Measurements from ENCODE around the gene MARK2. TPM values are rescaled to one million over a fixed set of nuclear protein-coding genes. Genes with fewer than 3 reads are reported as not detected.

Gene MARK2
- total and polyA plus RNA-seq, 10 of the 15 experiments (the other 5 are each of a cell fraction or from before 2014, with no cell fraction given): 0.19 to 29.5 (median 13.2) TPM

GRCh38 chr11:63951779-63952536, 113.0 kb downstream of the MARK2 start (continued):
- TF ChIP-seq ATF2 (IDR thresholded peaks at IDR 0.05; ENCODE audit: low read length) (no peak), BRCA1 (IDR thresholded peaks at IDR 0.05; ENCODE audit: low read depth, low read length) (no peak), BHLHE40 (IDR thresholded peaks at IDR 0.05; ENCODE audit: borderline replicate concordance in 1 of 2, low read depth in 2 of 2, low read length in 1 of 2) (no peak; a peak in 1 of 4 replicates), ZNF384 (IDR thresholded peaks at IDR 0.05; ENCODE audit: borderline replicate concordance, low read depth, low read length) (no peak), E4F1 (IDR thresholded peaks at IDR 0.05; ENCODE audit: borderline replicate concordance, partially characterized antibody) (no peak), ELK1 (IDR thresholded peaks at IDR 0.05; ENCODE audit: low read depth, low read length) (no peak), NFXL1 (IDR thresholded peaks at IDR 0.05; ENCODE audit: borderline replicate concordance) (no peak), GABPA (IDR thresholded peaks at IDR 0.05; ENCODE audit: low read depth) (no peak), EZH2 (IDR thresholded peaks at IDR 0.05; ENCODE audit: borderline replicate concordance, control insufficient read depth, low read depth, low read length) (no peak), CEBPZ (IDR thresholded peaks at IDR 0.05; ENCODE audit: low read depth, low read length) (no peak), TCF7 (IDR thresholded peaks at IDR 0.05; ENCODE audit: borderline replicate concordance) (no peak), SMAD1 (IDR thresholded peaks at IDR 0.05; ENCODE audit: low read depth, partially characterized antibody) (no peak), NBN (IDR thresholded peaks at IDR 0.05) (peak; percentile 59), ZNF592 (IDR thresholded peaks at IDR 0.05) (no peak), NRF1 (conservative IDR thresholded peaks at IDR 0.05; ENCODE audit: low read depth, low read length) (no peak), TBL1XR1 (IDR thresholded peaks at IDR 0.05; ENCODE audit: low read depth, low read length) (no peak)

Data from GM12878 (cell line).